Astrocyte of the spinal cord (primary cell): Measurements from ENCODE around the gene MILR1.
"Not testable (repeated sequence)": the region's sequence is repeated elsewhere in the genome, so short reads cannot be mapped to it uniquely, and the experiment has no call there.

Source experiments
- DNase-seq: peaks from one replicate; pipeline ENCODE4 v3.0.0; 2011; ENCODE audit warnings: low read depth, low spot score
- H3K4me3 ChIP-seq: 2 replicates; pipeline ENCODE4 v1.5.1; 2011; ENCODE audit warnings: low read depth, mild to moderate bottlenecking, low read length, moderate library complexity
- CTCF ChIP-seq: IDR thresholded peaks from 2 replicates; pipeline ENCODE4 v1.5.1; 2012; ENCODE audit warnings: low read depth, mild to moderate bottlenecking, low read length, inconsistent platforms
- in situ Hi-C: cut with HindIII; loops from 2 replicates; pipeline ENCODE4 v1.10.0; 2017; ENCODE audit warnings: low sequenced_read_pairs

The MILR1 gene

GRCh38 chr17:64428406-64428805 is 20.5 kb upstream of the MILR1 start:
- in situ Hi-C loops: no loop called here
- no peak for DNase-seq
- H3K4me3 ChIP-seq: no peak overlapping the region
- no peak for TF ChIP-seq CTCF

- DNase-seq, in situ Hi-C loops, H3K4me3 ChIP-seq: not testable (repeated sequence)
Measured at GRCh38 chr17:64430036-64430435, 18.9 kb upstream of the MILR1 start.

GRCh38 chr17:64431534-64431933 is 17.4 kb upstream of the MILR1 start:
- in situ Hi-C loops: no loop called here
- no peak overlapping the region for H3K4me3 ChIP-seq
- TF ChIP-seq CTCF: no peak
- DNase-seq: no peak

GRCh38 chr17:64437944-64438525 is 10.9 kb upstream of the MILR1 start:
- TF ChIP-seq CTCF: no peak
- in situ Hi-C loops: no loop called here
- H3K4me3 ChIP-seq: no peak overlapping the region
- no peak for DNase-seq

GRCh38 chr17:64439521-64439920 is 9.4 kb upstream of the MILR1 start:
- H3K4me3 ChIP-seq, DNase-seq, in situ Hi-C loops: not testable (repeated sequence)

GRCh38 chr17:64439956-64440355 is 9.0 kb upstream of the MILR1 start:
- no peak overlapping the region for H3K4me3 ChIP-seq
- in situ Hi-C loops: no loop called here
- DNase-seq: no peak
- no peak for TF ChIP-seq CTCF

GRCh38 chr17:64441772-64442540 is 7.0 kb upstream of the MILR1 start:
- no peak overlapping the region for H3K4me3 ChIP-seq
- in situ Hi-C loops: no loop called here
- TF ChIP-seq CTCF: no peak
- DNase-seq: peak; percentile 52
